HepG2 (cell line): ENCODE data around the gene DBN1. TPM values are rescaled to one million over a fixed set of nuclear protein-coding genes. Genes with fewer than 3 reads are reported as not detected.

ENCODE experiments used
- ATAC-seq: fragments of 200-7000 bp; cut with Tn5 transposase; 3 replicates; pipeline ENCODE4 v1.9.1; 2020; ENCODE audit warnings: mild to moderate bottlenecking, moderate library complexity
- BruUV-seq: library from RNA; stranded (reverse); fragments of 400-500 nt; replicated peaks from 2 replicates; lab custom pipeline; 2021; lab: Mats Ljungman, UMichigan
- CTCF ChIA-PET: fragments of 300-600 bp; formaldehyde crosslinking; extraction: SDS; loops from one replicate; lab custom pipeline; 2021; ENCODE audit warnings: low total read pairs, inconsistent platforms, low intra/inter-chr PET ratio; lab: Yijun Ruan, JAX
- POLR2A ChIA-PET: fragments of 350-600 bp; sonication (Branson Sonifier 250); formaldehyde crosslinking; loops from one replicate; lab custom pipeline; 2020; ENCODE audit warnings: antibody characterized with exemption, inconsistent platforms; lab: Yijun Ruan, JAX
- DNase-seq: peaks from one replicate; pipeline ENCODE4 v3.0.0-alpha.2; 2015; ENCODE audit warnings: low spot score
- FAIRE-seq: peaks from 3 replicates; lab custom pipeline; 2011; peaks lifted over from hg19 to GRCh38; lab: Jason Lieb, UNC
- H2AFZ ChIP-seq: one replicate; pipeline ENCODE4 v1.6.1; 2011; ENCODE audit warnings: low read length, inconsistent platforms
- H3K27ac ChIP-seq: fragments of 300-600 bp; 3 replicates; pipeline ENCODE4 v1.8.0; 2011; ENCODE audit warnings: mixed run types, mild to moderate bottlenecking, mixed read lengths, low read length, inconsistent platforms; ENCODE audit not compliant: insufficient read depth; ENCODE audit errors: extremely low read length
- H3K27me3 ChIP-seq, 2 experiments: fragments of 200-600 bp in 1 of 2; 2 replicates in 1 of 2; 3 replicates in 1 of 2; pipeline versions ENCODE4 v1.6.0 to v1.8.0; 2011; ENCODE audit warnings: low read length in 2 of 2, mild to moderate bottlenecking in 2 of 2, moderate library complexity in 2 of 2, inconsistent platforms in 1 of 2; ENCODE audit not compliant: insufficient read depth in 2 of 2, control insufficient read depth in 1 of 2
- H3K36me3 ChIP-seq, 2 experiments: fragments of 200-600 bp in 1 of 2; replicated peaks in 1 of 2; 2 replicates in 1 of 2; 3 replicates in 1 of 2; pipeline versions ENCODE4 v1.5.1 to v1.8.0; 2011; ENCODE audit warnings: low read length in 2 of 2, inconsistent platforms in 1 of 2; ENCODE audit not compliant: insufficient read depth in 2 of 2, control insufficient read depth in 1 of 2
- H3K4me1 ChIP-seq: 2 replicates; pipeline ENCODE4 v1.5.1; 2012; ENCODE audit warnings: low read length, inconsistent platforms; ENCODE audit not compliant: insufficient read depth
- H3K4me2 ChIP-seq: 2 replicates; pipeline ENCODE4 v1.6.0; 2011; ENCODE audit warnings: low read depth, low read length, inconsistent platforms
- H3K4me3 ChIP-seq, 3 experiments: fragments of 200-600 bp in 1 of 3; sonication (generic), shearing (Covaris generic) in 1 of 3; replicated peaks in 1 of 3; 2 replicates each; pipeline ENCODE4 v1.5.1; 2011 to 2016; ENCODE audit warnings: low read length in 3 of 3, inconsistent platforms in 2 of 3, low read depth in 2 of 3, mild to moderate bottlenecking in 2 of 3, control low read depth in 1 of 3, mixed read lengths in 1 of 3; ENCODE audit not compliant: insufficient read depth in 1 of 3
- H3K79me2 ChIP-seq: one replicate; pipeline ENCODE4 v1.6.1; 2011; ENCODE audit warnings: low read length, inconsistent platforms; ENCODE audit not compliant: insufficient read depth
- H3K9ac ChIP-seq: 2 replicates; pipeline ENCODE4 v1.6.0; 2011; ENCODE audit warnings: mild to moderate bottlenecking, low read depth, low read length, inconsistent platforms; ENCODE audit not compliant: insufficient read depth
- H3K9me3 ChIP-seq: 2 replicates; pipeline ENCODE4 v1.5.1; 2012; ENCODE audit warnings: mild to moderate bottlenecking, low read length
- H4K20me1 ChIP-seq: 2 replicates; pipeline ENCODE4 v1.6.0; 2011; ENCODE audit warnings: inconsistent platforms, mild to moderate bottlenecking, low read length, moderate library complexity; ENCODE audit not compliant: insufficient read depth
- AGO1 ChIP-seq: fragments of 200-400 bp; formaldehyde crosslinking; IDR thresholded peaks from 2 replicates; pipeline ENCODE4 v1.6.1; 2017; ENCODE audit warnings: mild to moderate bottlenecking, low read depth, low read length, moderate library complexity; ENCODE audit not compliant: poor library complexity, severe bottlenecking
- ASH2L ChIP-seq: fragments of 300-600, 200-600 bp; sonication (generic); IDR thresholded peaks from 2 replicates; pipeline ENCODE4 v1.7.0; 2017; ENCODE audit warnings: low read depth, mild to moderate bottlenecking, moderate library complexity, mixed read lengths, low read length; ENCODE audit not compliant: insufficient read length
- BCL3 ChIP-seq: sonication (generic); formaldehyde crosslinking; IDR thresholded peaks from 2 replicates; pipeline ENCODE4 v1.5.1; 2020; ENCODE audit warnings: mild to moderate bottlenecking, missing genetic modification reagents, moderate library complexity
- BHLHE40 ChIP-seq: IDR thresholded peaks from 2 replicates; pipeline ENCODE4 v1.6.1; 2011; ENCODE audit warnings: low read length, improper control_type of control experiment
- BRD4 ChIP-seq: sonication (generic); formaldehyde crosslinking; IDR thresholded peaks from 2 replicates; pipeline ENCODE4 v1.4.0; 2020; ENCODE audit warnings: missing genetic modification reagents
- CTCF ChIP-seq: sonication (generic); formaldehyde crosslinking; IDR thresholded peaks from 2 replicates; pipeline ENCODE4 v1.5.0; 2020; ENCODE audit warnings: mild to moderate bottlenecking, missing genetic modification reagents, moderate library complexity
- HNF1B ChIP-seq: sonication (generic); formaldehyde crosslinking; IDR thresholded peaks from 2 replicates; pipeline ENCODE4 v1.5.1; 2020; ENCODE audit warnings: mild to moderate bottlenecking, moderate library complexity, missing genetic modification reagents
- HNRNPL ChIP-seq: fragments of 200-400 bp; formaldehyde crosslinking; IDR thresholded peaks from 2 replicates; pipeline ENCODE4 v1.6.1; 2017; ENCODE audit warnings: mild to moderate bottlenecking, low read depth, low read length
- HOXA3 ChIP-seq: sonication (generic); formaldehyde crosslinking; IDR thresholded peaks from 2 replicates; pipeline ENCODE4 v1.5.0; 2020; ENCODE audit warnings: missing genetic modification reagents
- KDM5A ChIP-seq: fragments of 200-600 bp; sonication (generic); IDR thresholded peaks from 2 replicates; pipeline ENCODE4 v1.7.0; 2018; ENCODE audit warnings: antibody characterized with exemption, mild to moderate bottlenecking, low read length, borderline replicate concordance
- ZFP36L2 ChIP-seq: sonication (generic); formaldehyde crosslinking; IDR thresholded peaks from 2 replicates; pipeline ENCODE4 v1.4.0; 2020; ENCODE audit warnings: missing genetic modification reagents
- ZNF263 ChIP-seq: sonication (generic); formaldehyde crosslinking; IDR thresholded peaks from 2 replicates; pipeline ENCODE4 v1.4.0; 2020; ENCODE audit warnings: missing genetic modification reagents
- ZNF280B ChIP-seq: sonication (generic); formaldehyde crosslinking; IDR thresholded peaks from 2 replicates; pipeline ENCODE4 v1.5.0; 2020; ENCODE audit warnings: missing genetic modification reagents, mild to moderate bottlenecking, borderline replicate concordance
- ZNF431 ChIP-seq: sonication (generic); formaldehyde crosslinking; IDR thresholded peaks from 2 replicates; pipeline ENCODE4 v1.9.0; 2022; ENCODE audit warnings: missing genetic modification reagents, low read depth, mild to moderate bottlenecking, borderline replicate concordance
- ZNF451 ChIP-seq: sonication (generic); formaldehyde crosslinking; IDR thresholded peaks from 2 replicates; pipeline ENCODE4 v1.5.0; 2020; ENCODE audit warnings: mild to moderate bottlenecking, missing genetic modification reagents
- ZNF678 ChIP-seq: sonication (generic); formaldehyde crosslinking; IDR thresholded peaks from 2 replicates; pipeline ENCODE4 v1.4.0; 2020; ENCODE audit warnings: mild to moderate bottlenecking, missing genetic modification reagents
- WGBS: methylation state at CpG from one replicate; pipeline ENCODE4 v1.1.6; 2017; ENCODE audit warnings: low lambda C conversion rate; 5-methylcytosine and 5-hydroxymethylcytosine counted together
- in situ Hi-C: cut with HindIII; loops from 2 replicates; pipeline ENCODE4 v1.10.0; 2017; ENCODE audit warnings: low pct_unique_long_range_greater_than_20kb; ENCODE audit not compliant: extremely low pct_ligation_motif_present
- intact Hi-C: fragments of 100-400 bp; cut with micrococcal nuclease; formaldehyde crosslinking; loops from one replicate; pipeline ENCODE4 v1.10.0; 2022; ENCODE audit not compliant: unreplicated experiment
- polyA plus RNA-seq, 8 experiments: library from polyadenylated mRNA; depleted of rRNA in 3 of 8; stranded (reverse) in 7 of 8; unstranded in 1 of 8; fragments of >200 nt; fragmentation: Illumina TruSeq in 4 of 8; extraction: Trizol in 4 of 8; gene quantifications; 2 replicates each; pipeline versions ENCODE4 v1.2.1 to v1.2.3, GENCODE V29; 2011 to 2016; ENCODE audit warnings: low read depth in 4 of 8, missing spikeins in 1 of 8, mixed read lengths in 1 of 8; ENCODE audit not compliant: insufficient read depth in 1 of 8
- total RNA-seq, 5 experiments: library from RNA; depleted of rRNA; stranded (reverse); fragments of >200 nt; fragmentation: Illumina TruSeq; extraction: Trizol; gene quantifications; 2 replicates each; pipeline ENCODE4 v1.2.3, GENCODE V29; 2016; ENCODE audit warnings: low read depth in 1 of 5

Gene DBN1
- total and polyA plus RNA-seq, 2 of the 13 experiments (the other 11 are each of a cell fraction or from before 2014, with no cell fraction given) = 27.0 to 37.3 TPM

DNA sequence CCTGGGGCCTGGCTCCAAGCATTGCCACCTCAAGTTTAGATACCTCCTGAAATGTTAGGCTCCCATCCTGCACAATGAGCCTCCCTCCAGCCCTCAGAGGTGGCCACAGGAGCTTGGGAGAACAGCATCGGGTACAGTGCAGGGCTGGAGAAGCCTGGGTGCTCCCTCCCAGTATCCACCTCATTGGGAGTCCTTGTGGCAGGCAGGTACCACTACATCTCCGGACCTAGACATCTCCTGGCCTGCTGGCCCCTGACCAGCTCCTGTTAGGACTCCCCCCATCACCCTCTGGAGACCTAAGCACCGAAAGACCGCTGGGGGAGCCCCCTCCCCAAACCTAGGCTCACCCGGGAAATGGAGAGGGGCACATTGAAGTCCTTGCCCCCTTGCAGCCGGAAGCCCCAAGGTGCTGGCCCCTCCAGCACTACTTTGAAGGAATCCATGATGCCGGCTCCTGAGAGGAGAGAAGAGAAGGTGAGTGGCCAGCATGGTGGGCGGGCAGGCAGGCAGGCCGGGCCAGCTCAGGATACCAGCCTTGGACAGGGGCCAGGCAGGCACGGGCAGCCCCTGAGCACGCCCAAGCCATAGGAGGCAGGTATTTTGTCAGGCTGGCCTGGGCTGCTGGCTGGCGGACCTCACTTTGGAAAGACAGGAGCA, 22.8 kb upstream of the DBN1 start:
- H2AFZ ChIP-seq = no peak overlapping the region
- TF ChIP-seq CTCF (CRISPR knock-in tag) (peak; percentile 16; the same call in 1 of the 2 replicates), ZNF678 (no peak), KDM5A (no peak), ZNF431 (CRISPR knock-in tag) (no peak), BCL3 (CRISPR knock-in tag) (peak; percentile 49), ASH2L (no peak), HNF1B (CRISPR knock-in tag) (no peak; the same call in 1 of the 2 replicates), BRD4 (CRISPR knock-in tag) (peak; percentile 59; the same call in 1 of the 2 replicates), BHLHE40 (0 out of 2 replicates have a peak, but pooled peaks have one; percentile 16), AGO1 (peak; percentile 9), HOXA3 (peak; percentile 38; the same call in 1 of the 2 replicates), ZFP36L2 (CRISPR knock-in tag) (no peak), ZNF280B (no peak), ZNF451 (CRISPR knock-in tag) (peak; percentile 31; the same call in 1 of the 2 replicates), ZNF263 (CRISPR knock-in tag) (peak; percentile 79), HNRNPL (0 out of 2 replicates have a peak, but pooled peaks have one; percentile 21)

More for the DNA sequence above, 22.8 kb upstream of the DBN1 start:
- peak; percentile 56 for FAIRE-seq
- CTCF ChIA-PET = no interaction called here
- no TSS peak for BruUV-seq
- Histone ChIP-seq H3K9ac (peak overlapping the region; percentile 83), H3K79me2 (no peaks in the 10 kb centered on the region), H3K27me3 (peaks cover 0 to 23% of the 10 kb centered on the region in 2 experiments; a peak in 2 of 5 replicates), H3K27ac (peak overlapping the region; percentile 60), H4K20me1 (peaks cover 15% of the 10 kb centered on the region; the same call in 1 of the 2 replicates), H3K4me2 (peak overlapping the region; percentile 99), H3K36me3 (peaks cover 0 to under 1% of the 10 kb centered on the region in 2 experiments; a peak in 1 of 5 replicates), H3K4me1 (peaks cover 45% of the 10 kb centered on the region), H3K9me3 (no peaks in the 10 kb centered on the region), H3K4me3 (peak overlapping the region; percentile 64 to 85 (median 65))
- in situ Hi-C loops (no loop called here), intact Hi-C loops (loop anchor here (2.0 to 5.0 kb wide), 2 partner anchors 39 to 184 kb away; partner anchors contain the start of gene MXD3)
- peak; percentile 61 for ATAC-seq
- peak; percentile 70 for DNase-seq
- 38% methylated on average over 3 of the region's 12 CpGs for WGBS
- POLR2A ChIA-PET = interaction anchor here (1.0 to 3.6 kb wide), 11 partner anchors 13 to 409 kb away, joined by 4 to 42 read pairs (median 8); partner anchors contain the start of genes DDX41, DOK3 and FGFR4
